AG08395 (cell line): ENCODE data around the gene TSPYL1.
"Not testable (repeated sequence)": the region's sequence is repeated elsewhere in the genome, so short reads cannot be mapped to it uniquely, and the experiment has no call there.

Source experiments
- DNase-seq: peaks from one replicate; pipeline ENCODE4 v3.0.0; 2012; ENCODE audit warnings: mixed read lengths, low spot score

TSPYL1 gene

DNA sequence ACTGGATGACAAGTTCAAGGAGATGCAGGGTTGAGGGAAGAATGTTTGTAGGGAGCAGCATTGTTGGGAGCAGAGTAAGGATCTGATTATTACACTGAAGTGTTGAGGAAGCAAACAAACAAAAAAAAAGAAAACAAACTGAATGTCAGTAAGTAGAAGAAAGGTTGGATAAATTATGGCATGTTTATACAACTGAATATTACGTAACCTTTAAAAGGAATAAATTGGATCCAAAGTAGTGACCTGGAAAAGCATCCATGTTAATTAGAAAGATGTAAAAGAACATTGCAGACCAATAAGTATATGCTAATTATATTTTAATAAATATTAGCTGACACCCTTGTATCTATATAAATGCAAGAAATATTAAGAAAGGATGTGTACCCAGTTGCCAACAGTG, 12.8 kb upstream of the TSPYL1 start:
- no peak for DNase-seq

DNA sequence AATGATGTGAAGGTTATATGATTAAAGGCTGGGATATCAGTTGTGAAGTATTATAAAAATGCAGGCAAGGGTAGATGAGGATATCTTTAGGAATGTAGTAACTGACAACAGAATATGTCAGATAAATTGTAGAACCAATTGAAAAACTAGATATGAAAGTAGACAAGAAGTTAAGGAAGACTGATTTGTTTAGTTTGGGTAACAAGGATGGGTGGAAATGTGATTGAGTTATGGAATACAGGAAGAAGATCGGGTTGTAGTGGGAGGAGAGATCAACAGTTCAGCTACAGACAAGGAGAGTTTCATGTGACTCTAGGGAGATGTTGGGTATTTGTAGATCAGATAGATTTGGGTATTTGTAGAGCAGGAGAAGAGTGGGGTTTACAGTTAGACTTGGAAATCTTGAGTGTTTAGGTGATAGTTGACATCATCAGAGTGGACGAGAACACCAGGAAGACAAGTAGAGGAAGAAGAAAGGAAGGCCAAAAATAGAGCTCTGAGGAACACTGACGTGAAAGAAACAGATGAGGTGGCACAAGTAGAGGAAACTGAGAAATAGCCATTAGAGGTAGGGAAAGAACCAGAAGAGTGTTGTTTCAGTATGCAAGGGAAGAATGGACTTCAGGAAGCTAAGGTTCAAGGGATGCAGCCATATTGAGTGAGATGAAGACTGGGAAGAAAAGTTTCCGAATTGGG, 12.1 kb upstream of the TSPYL1 start:
- no peak for DNase-seq

DNA sequence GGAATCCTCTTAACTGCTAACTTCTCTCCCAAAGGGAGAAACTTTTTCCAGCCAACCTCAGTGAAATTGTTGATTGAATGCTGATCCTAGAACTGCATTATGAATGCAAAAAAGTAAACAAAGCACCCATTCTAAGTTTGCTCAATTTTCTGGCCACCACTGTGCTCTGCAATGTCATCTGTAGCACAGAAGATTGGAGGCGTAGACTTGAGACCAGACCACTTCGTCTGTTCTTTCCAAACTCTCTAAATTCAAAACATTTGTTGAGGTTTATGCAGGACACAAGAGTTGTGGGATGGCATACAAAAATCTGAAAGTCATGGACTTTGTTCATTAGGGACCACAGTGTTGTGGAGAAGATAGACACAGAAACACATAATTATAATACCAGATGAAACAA, 11.1 kb upstream of the TSPYL1 start:
- no peak for DNase-seq

DNA sequence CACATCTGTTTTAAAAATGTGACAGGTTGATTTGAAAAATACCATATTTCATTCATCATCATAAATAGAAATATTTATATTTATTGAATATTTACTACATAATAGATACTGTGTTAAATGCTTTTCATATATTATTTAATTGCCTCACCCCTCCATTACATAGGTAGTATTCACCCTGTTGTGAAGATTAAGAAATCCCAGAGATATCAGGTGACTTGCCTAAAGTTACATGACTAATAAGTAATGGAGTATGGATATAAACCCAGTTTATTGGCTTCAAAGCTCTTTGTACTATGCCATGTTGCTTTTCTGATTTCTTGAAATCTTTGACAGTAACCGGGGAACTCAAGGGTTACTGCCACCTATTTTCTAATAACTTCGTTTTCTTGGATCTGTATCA, 10.1 kb upstream of the TSPYL1 start:
- no peak for DNase-seq

DNA sequence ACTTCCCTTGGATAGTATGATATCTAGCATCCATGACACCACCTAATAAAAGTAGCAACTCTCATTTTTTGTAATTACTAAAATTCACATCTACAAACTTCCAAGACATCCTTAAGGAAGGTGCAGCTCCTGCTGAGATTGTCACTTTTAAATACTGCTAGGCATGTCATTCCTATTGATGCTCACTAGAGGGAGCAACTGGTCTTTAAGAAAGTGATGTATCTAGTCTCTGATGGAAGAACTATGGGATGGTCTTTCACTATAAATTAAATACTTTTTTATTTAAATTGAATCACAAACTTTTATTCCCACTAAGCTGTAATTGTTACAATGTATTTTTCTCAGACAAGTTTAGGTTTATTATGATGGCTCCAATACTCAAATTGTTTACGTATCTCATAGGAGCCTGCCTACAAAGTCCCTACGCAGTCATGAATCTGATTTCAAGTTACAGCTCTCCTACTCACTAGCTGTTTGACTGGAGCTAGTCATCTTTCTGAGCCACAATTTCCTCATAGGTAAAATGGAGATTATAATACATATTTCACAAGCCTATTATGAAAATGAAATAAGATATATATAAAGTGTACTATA, 8.1 kb upstream of the TSPYL1 start:
- DNase-seq: peak; percentile 29

DNA sequence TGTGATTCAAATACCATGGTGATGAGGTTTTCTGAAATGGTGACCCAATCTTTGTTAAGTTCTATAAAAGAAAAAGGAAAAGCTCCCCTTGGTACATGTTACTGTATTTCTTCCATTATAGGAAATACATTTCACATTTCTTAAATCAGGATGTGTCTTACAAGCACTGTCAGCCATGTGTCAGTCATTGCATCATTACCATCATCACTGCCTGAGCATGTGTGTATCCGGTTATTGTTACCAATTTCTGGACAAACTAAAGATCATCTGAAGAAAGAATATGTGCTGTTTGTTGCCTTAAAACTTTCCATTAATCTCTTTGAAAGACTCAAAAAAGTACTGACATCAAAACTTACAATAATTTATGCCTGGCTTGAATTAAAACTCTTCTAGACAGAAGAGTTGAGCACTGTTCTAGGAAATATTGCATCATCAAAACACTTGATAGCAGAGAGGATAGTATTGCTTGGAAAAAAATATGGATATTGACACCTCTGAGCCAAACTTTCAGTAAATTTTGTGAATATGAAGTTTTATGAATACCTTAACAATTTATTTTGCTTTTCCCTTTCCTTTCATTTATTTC, 7.1 kb upstream of the TSPYL1 start:
- DNase-seq: no peak

DNA sequence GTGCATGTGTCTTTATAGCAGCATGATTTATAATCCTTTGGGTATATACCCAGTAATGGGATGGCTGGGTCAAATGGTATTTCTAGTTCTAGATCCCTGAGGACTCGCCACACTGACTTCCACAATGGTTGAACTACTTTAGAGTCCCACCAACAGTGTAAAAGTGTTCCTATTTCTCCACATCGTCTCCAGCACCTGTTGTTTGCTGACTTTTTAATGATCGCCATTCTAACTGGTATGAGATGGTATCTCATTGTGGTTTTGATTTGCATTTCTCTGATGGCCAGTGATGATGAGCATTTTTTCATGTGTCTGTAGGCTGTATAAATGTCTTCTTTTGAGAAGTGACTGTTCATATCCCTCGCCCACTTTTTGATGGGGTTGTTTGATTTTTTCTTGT, 5.3 kb upstream of the TSPYL1 start:
- not testable (repeated sequence) for DNase-seq

DNA sequence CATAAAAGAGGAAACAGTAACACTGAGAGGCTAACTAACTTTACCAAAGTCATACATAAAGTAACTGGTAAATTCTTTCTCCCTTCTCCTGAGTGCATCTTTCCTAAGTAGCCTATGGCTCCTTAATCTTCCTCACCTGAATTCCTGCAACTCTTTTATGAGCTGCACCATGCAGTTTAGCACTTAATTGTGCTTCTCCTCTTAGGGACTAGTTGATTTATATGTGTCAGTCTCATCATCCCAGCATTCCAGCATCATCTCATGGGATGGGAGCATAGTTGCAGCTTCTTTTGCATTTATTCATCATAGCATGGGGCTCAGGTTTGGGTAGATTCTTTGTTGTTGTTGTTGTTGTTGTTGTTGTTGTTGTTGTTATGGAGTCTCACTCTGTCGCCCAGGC, 3.5 kb upstream of the TSPYL1 start:
- DNase-seq: no peak

DNA sequence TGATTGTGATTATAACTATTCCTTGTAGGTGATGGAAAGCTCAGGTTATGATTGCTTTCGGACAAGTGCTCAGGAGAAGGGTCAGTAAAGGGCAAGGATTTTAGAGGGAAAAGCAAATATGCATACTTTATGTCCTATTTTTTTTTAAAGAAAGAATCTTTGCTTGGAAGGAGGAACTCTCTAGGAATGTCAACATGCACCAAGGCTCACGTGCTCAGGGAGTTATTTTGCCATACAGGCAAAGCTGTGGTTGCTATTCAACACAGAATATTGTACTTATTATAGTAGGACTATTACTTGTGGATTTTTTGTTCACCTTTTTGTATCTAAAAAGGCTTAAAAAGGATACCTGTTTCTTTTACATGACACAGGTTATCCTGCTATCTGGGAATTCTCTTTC, 3.0 kb upstream of the TSPYL1 start:
- no peak for DNase-seq

DNA sequence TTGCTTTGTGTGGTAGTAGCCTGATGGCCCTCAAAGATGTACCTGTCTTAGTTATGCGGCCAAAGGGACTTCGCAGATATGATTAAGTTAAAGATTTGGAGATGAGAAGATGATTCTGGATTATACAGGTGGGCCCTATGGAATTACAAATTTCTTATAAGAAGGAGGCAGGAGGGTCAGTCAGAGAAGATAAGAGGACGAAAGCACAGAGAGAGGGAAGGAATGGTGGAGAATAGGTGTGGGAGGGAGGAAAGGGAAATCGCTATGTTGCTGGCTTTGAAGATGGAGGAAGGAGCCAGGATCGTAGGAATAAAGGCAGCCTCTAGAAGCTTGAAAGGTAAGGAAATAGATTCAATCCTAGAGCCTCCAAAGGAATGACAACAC, 1.2 kb upstream of the TSPYL1 start:
- no peak for DNase-seq

DNA sequence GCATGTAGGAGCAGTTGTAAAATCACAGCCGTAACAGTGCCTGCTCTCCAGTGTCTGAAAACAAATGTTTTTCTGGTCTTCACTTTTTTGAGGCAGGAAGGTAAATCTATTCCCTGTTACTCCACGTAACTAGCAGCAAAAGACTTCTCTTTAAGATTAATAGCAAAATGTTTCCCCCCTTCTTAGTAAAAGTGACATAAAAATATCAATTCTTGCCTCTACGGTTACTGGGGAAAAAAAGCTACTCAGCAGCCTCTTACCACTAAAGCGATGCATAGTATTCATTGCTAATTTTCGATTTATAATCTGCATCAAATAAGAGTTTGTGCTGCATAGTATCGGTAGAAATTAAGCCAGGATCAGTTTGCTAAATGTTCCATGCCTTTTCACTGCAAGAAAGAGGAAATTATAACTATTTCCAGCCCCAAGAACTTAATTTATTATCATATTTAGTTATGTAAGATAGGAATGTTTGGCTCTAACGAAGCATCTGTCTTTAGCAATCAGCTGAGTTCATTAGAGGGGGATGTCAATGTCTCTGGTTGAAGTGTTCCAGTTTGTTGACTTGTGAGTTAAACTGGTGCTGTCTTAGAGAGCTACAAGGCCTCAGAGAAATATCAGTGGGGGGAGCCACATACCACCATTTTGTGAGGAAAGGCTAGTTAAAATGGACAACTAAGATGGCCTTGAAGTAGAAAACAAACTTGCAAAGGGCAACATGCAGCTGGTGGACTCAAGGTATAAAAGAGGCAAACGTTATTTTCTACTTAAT, 617 bp upstream of the TSPYL1 start:
- DNase-seq: no peak

DNA sequence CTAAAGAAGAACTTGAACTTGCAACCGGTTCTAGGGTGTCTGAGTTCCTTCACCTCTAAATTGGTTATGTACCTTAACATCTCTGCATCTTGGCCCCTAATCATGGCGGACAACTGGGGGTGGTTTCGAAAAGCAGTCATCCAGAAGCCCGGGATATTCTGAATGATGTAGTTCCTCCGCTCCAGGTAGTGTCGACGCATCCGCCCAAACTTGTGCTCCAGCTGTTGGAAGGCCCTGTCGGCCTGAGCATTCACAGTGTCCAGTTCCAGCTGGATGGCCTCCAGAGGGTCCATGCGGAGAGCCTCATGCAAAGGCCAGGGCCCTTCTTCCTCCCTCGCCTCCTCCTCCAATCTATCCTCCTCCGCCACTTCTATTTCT, 887 bp downstream of the TSPYL1 start:
- DNase-seq: no peak

DNA sequence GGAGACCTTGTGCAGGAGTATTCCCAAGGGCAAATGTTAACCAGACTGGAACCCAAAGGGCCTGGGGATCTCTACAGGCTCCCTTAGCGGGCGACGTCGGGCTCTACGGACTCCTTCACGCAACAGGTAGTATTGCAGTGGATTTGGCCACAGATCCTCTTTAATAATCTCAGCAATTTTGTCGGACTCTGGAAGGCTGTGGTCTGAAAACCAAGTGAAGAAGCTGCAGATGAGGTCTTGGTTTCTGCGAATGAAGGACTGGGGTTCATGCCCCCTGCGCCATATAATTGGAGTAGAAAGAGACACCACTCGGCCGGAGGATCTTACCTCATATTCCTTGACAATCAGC, 1.3 kb downstream of the TSPYL1 start:
- DNase-seq: no peak

DNA sequence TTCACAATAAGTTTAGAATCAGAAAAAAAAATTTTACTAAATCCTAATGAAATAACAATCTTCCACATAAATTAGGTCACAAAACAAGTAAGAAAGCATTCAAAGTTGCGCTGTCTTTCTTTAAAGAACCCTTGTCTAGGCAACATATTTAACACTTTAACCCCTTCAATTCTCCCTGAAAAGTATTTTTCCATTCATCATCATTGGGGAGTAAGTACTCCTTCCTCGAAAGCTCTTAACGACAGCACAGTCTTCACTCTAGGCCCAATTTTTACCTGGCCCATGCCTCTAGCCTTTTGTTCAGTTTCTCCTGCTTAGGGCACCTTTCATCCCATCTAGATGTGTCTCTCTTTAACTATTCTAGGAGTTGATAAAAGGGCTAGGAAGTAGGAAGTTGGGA, 2.6 kb downstream of the TSPYL1 start:
- DNase-seq: no peak

DNA sequence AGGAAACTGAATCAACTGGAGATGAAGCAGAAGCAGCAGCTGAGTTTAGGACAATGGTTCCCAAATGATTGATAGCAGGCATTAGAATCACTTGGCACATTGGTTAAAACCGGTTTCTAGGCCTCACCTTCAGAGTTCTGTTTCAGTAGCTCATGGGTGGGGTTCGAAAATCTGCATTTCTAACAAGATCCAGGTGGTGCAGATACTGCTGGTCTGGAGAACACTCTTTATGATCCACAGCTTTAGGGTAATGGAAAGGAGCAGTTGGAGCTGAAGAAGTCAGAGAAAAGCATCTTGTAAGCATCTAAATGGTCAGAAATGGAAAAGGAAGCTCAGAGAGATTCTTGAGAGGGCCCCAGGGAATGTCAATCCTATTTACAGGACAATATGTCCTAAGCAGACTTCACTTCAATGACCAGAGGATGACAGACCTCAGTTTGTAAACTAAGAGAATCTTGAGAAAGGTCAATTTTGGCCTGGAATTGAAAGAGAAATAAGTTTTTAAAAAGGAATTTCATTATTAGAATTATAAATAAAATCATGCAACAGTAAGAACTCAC, 8.5 kb downstream of the TSPYL1 start:
- DNase-seq: no peak

DNA sequence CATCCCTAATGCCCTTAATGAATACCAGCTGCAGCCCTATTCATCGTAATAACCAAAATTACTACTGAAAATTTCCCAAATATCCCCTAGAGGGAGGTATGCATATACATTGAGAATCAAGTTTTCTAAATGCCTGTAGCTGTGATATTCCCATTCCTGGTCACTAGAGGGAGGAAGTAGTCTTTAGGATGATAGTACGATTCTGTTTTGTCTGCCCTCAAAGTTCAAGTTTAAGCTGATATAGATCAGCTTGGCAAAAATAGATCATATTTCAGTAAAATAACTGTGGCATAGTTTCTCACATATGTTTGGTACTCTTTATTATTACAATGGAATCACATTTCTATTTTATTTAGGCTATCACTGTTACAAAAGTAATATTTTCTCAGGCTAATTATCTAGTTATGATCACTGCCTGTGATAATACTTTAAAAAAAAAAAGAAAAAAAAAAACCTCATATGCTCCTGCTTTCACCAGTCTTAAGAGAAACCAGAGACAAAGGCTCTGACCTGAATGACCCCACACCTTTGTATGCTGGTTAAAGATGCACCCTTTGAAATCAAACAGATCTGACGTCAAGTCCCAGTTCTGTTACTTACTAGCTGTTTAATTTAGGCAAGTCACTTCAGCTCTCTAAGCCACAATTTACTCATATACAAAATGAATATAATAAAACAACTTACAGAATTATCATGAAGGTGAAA, 11.0 kb downstream of the TSPYL1 start:
- peak; percentile 73 for DNase-seq

DNA sequence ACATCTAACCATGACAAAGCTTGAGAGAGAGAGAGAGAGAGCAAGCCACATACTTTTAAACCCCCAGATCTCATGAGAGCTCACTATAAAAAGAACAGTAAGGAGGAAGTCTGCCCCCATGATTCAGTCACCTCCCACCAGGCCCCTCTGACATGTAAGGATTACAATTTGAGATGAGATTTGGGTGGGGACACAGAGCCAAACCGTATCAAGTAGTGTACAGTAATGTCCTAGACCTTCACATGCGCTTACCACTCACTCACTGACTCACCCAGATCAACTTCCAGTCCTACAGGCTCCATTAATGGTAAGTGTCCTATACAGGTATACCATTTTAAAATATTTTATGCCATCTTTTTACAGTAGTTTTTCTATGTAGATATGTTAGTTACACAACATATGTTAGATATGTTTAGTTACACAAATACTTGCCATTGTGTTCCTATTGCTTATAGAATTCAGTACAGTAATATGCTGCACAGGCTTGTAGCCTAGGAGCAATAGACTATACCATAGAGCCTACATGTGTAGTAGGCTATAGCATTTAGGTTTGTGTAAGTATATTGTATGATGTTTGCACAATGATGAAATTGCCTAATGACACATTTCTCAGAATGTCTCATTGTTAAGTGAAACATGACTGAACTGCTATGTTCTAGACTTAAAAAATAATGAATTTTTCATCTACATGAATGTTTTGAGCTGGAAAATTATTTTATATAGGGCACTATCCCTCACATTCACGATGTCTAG, 11.7 kb downstream of the TSPYL1 start:
- DNase-seq: no peak

DNA sequence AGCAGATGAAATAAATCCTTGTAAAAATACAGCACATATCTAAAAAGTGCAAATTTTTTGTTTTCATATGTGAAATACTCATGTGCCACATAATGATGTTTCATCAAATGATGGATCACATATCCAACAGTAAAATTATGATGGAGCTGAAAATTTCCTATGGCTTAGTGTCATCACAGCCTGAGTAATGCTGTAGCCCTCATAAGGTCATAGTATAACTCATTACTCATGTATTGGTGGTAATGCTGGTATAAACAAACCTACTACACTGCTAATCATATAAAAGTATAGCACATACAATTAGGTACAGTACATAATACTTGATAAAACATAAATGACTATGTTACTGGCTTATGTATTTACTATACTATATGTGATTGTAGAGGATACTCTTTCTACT, 12.9 kb downstream of the TSPYL1 start:
- no peak for DNase-seq

DNA sequence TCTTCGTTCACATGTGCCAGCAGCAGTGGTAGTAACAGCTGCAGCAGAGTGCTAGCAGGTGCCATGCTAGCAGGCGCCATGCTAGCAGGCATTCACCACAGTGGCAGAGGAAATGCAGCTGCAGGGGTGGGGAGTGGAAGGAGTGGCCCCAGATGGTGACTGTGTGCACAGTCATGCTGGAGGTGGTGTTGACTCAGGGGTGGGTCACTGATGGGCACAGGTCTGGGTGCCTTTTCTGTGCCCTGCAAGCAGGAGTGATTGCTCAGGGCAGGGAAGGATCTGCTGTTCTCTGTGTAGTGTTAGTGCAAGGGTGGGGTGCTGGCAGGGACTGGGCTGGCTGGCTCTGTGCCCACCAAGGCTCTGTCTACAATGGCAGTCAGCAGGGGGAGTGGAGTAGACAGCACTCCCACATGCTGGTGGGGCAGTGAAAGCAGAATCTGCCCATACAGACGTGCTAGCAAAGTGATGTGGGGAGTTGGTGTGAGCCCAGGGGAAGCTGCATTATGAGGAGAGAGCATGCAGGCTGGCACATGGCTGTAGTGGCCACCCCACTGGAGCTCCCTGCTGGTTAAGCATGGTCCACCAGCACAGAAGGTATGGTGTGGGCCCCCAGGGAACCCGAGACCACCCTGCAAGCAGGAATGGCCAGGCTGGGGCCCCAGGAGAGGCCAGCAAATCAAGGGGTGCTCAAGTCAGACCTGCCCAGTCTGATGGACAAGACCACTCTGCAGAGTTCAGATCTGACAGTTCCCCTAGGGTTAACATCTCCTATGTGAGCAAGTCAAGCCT, 14.5 kb downstream of the TSPYL1 start:
- no peak for DNase-seq

DNA sequence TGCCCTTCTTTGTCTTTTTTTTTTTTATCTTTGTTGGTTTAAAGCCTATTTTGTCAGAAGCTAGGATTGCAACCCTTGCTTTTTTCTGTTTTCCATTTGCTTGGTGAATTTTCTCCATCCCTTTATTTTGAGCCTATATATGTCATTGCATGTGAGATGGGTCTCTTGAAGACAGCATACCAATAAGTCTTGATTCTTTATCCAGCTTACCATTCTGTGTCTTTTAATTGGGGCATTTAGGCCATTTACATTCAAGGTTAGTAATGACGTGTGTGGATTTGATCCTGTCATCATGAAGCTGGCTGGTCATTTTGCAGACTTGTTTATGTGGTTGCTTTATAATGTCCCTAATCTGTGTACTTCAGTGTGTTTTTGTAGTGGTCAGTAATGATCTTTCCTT, 16.4 kb downstream of the TSPYL1 start:
- DNase-seq: no peak

DNA sequence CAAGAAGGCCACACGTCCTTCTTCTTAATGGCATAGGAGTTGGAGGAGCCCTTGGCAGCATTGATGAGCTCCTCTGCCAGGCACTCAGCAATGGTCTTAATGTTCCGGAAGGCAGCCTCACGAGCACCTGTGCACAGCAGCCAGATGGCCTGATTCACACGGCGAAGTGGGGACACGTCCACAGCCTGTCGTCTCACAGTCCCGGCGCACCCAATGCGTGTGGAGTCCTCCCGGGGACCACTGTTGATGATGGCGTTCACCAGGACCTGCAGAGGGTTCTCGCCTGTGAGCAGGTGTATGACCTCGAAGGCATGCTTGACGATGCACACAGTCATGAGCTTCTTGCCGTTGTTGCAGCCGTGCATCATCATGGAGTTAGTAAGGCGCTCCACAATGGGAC, 21.2 kb downstream of the TSPYL1 start:
- DNase-seq: no peak
